ENCODE results near the gene FZD4. TPM values are rescaled to one million over a fixed set of nuclear protein-coding genes. Genes with fewer than 3 reads are reported as not detected.

The FZD4 gene
- total RNA-seq, 1 experiment from 2014 or later = 4.5 TPM

GRCh38 chr11:86949995-86950660, 5.1 kb downstream of the FZD4 start:
- Histone ChIP-seq H3K4me1 (ENCODE audit: insufficient read depth, low read length) (peaks cover 4% of the 10 kb centered on the region; the same call in 1 of the 2 replicates), H3K79me1 (ENCODE audit: insufficient read depth, low read depth, low read length, poor library complexity, severe bottlenecking) (no peaks in the 10 kb centered on the region), H3K56ac (ENCODE audit: insufficient read length, low read depth, low read length) (no peak overlapping the region), H3K27ac (ENCODE audit: insufficient read length, low read depth, low read length) (no peak overlapping the region), H2BK15ac (ENCODE audit: low read depth, low read length) (no peak overlapping the region), H4K8ac (replicated peaks; ENCODE audit: insufficient read length, low read depth, low read length) (no peak overlapping the region), H2BK20ac (ENCODE audit: low read depth, low read length, poor library complexity, severe bottlenecking) (no peak overlapping the region), H3K23ac (ENCODE audit: insufficient read length, low read depth, low read length) (no peak overlapping the region), H2AK5ac (ENCODE audit: insufficient read length, low read length) (no peak overlapping the region), H4K20me1 (ENCODE audit: control insufficient read depth, insufficient read depth, insufficient read length) (no peaks in the 10 kb centered on the region), H3K4ac (ENCODE audit: low read depth, low read length) (no peak overlapping the region), H3K9me3 (ENCODE audit: control insufficient read depth, low read depth, low read length) (no peaks in the 10 kb centered on the region), H2BK12ac (ENCODE audit: insufficient read length, low read depth, low read length) (no peak overlapping the region), H3K79me2 (ENCODE audit: insufficient read depth, low read length) (no peaks in the 10 kb centered on the region), H2BK120ac (ENCODE audit: low read depth, low read length, poor library complexity, severe bottlenecking) (no peak overlapping the region), H3K9ac (ENCODE audit: extremely low read depth, insufficient read length, low read length) (no peak overlapping the region), H3K27me3 (ENCODE audit: insufficient read depth, low read length) (peaks cover 7% of the 10 kb centered on the region; the same call in 1 of the 2 replicates), H3K14ac (ENCODE audit: insufficient read depth, low read length) (no peak overlapping the region), H3K23me2 (ENCODE audit: insufficient read length, low read depth, low read length, poor library complexity, severe bottlenecking) (peaks cover 6% of the 10 kb centered on the region), H4K5ac (ENCODE audit: insufficient read length, low read depth, low read length) (no peak overlapping the region), H3K18ac (ENCODE audit: insufficient read length, low read depth, low read length) (no peak overlapping the region), H3T11ph (ENCODE audit: low read length) (no peak overlapping the region), H4K91ac (ENCODE audit: insufficient read length, low read depth, low read length) (no peak overlapping the region), H2BK5ac (ENCODE audit: insufficient read length, low read length) (no peak overlapping the region), H2AFZ (ENCODE audit: low read length) (no peak overlapping the region), H3K4me2 (ENCODE audit: insufficient read depth, insufficient read length, low read length) (no peak overlapping the region)
- Mint-ChIP-seq H3K27me3 (ENCODE audit: low read depth) (peaks cover 16% of the 10 kb centered on the region), H3K36me3 (ENCODE audit: insufficient read depth in 1 of 3, low read depth in 3 of 3) (peaks cover 14 to 35% (median 31%) of the 10 kb centered on the region in 3 experiments), H3K27ac (no peak overlapping the region), H3K4me1 (peaks cover 23 to 29% of the 10 kb centered on the region in 2 experiments), H3K4me3 (no peak overlapping the region), H3K9me3 (no peaks in the 10 kb centered on the region; a peak in 2 of 5 replicates)
- no CpG with 5 or more reads among the region's 3 CpGs for WGBS (ENCODE audit: extremely low coverage, insufficient read length, low lambda C conversion rate)
- no peak for TF ChIP-seq CTCF (conservative IDR thresholded peaks at IDR 0.05)
- DNase-seq = no peak
